HG03066 (cell line): Measurements from ENCODE around the gene DNASE2B.
"Not testable (repeated sequence)": the region's sequence is repeated elsewhere in the genome, so short reads cannot be mapped to it uniquely, and the experiment has no call there.

Source experiments
- ATAC-seq: cut with Tn5 transposase; IDR thresholded peaks from one replicate; pipeline ENCODE4 v1.9.1; 2021; ENCODE audit warnings: low read depth; ENCODE audit not compliant: unreplicated experiment

Gene DNASE2B

DNA sequence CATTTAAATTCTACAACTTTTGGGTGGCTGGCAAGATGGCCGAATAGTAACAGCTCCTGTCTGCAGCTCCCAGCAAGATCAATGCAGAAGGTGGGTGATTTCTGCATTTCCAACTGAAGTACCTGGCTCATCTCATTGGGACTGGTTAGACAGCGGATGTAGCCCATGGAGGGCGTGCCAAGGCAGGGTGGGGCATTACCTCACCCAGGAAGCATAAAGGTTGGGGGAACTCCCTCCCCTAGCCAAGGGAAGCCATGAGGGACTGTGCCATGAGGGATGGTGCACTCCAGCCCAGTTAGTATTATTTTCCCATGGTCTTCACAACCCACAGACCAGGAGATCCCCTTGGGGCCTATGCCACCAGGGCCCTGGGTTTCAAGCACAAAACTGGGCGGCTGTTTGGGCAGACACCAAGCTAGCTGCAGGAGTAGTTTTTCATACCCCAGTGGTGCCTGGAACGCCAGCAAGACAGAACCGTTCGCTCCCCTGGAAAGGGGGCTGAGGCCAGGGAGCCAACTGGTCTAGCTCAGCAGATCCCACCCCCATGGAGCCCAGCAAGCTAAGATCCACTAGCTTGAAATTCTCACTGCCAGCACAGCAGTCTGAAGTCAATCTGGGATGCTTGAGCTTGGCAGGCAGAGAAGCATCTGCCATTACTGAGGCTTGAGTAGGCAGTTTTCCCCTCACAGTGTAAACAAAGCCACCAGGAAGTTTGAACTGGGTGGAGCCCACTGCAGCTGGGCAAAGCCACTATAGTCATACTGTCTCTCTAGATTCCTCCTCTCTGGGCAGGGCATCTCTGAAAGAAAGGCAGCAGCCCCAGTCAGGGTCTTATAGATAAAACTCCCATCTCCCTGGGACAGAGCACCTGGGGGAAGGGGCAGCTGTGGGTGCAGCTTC is 44.7 kb downstream of the DNASE2B start:
- not testable (repeated sequence) for ATAC-seq

DNA sequence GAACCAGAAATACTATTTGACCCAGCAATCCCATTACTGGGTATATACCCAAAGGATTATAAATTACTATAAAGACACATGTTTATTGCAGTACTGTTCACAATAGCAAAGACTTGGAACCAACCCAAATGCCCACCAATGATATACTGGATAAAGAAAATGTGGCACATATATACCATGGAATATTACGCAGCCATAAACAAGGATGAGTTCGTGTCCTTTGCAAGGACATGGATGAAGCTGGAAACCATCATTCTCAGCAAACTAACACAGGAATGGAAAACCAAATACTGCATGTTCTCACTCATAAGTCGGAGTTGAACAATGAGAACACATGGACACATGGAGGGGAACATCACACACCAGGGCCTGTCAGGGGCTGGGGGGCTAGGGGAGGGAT is 50.4 kb downstream of the DNASE2B start:
- ATAC-seq, result not testable (repeated sequence)

DNA sequence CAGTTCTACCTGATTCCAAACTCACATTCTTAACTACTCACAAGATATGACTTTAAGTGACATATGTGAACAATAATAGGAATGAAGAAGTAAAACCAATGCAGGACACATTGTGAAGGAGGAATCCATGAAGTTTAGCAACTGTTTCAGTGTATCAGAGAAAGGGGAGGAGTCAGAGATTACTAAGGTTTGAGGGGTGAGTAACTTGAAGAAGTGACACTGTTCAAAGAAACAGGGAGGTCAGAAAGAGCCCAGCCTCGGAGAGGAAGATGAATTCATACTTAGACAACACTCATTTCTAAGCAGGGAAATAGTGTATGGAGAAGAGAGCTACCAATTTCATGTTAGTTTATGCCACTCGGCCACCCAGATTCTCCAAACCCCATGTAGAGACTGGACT is 52.6 kb downstream of the DNASE2B start:
- ATAC-seq, result no peak

DNA sequence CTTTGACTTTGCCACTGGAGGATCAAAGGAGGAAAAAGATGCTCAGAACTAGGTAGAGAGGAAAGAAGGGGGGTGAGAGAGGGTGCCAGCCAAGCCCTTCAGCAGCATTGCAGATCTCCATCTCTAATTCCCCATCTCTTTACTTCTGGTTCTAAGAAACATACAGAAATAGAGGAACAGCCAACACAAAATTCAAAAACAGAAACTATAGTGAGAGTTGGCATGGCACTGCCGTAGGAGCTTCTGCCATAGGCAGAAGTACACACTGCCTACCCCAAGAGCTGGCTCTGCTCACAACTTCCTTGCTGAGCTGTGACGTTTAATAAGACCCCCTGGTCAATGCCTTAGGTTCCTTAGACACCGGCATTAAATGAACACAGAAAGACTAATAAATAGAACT is 54.2 kb downstream of the DNASE2B start:
- no peak for ATAC-seq

DNA sequence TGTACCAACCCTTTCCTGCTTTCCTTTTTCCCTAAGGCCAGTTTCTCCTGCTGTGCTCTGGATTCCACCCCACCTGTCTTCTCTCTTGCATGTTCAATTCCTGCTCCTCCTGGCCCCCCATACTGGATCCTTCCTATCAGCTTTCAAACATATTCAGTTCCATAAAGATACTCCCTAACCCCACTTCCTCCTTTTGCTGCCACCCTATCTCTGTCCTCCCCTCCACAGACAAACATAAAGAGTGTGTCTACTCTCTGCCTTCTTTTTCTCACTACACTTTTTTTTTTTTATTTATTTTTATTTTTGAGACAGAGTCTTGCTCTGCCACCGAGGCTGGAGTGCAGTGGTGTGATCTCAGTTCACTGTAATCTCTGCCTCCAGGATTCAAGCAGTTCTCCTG is 63.8 kb downstream of the DNASE2B start:
- ATAC-seq, result no peak
